NK-92 treated with Interleukin-12 subunit alpha and Interleukin-12 subunit beta, amount 100 ng/mL, for 24 hours (cell line): ENCODE measurements around the gene UCP2.

Experiments
- DNase-seq: peaks from one replicate; lab custom pipeline; 2025; lab: John Stamatoyannopoulos, UW

Gene UCP2

GRCh38 chr11:73982595-73982989 lies at the start of gene UCP2:
Gene UCP2, minus strand, starts transcription at chr11:73982843. Its CDS starts 4,465 bp downstream, at chr11:73978378.
- DNase-seq, result peak; percentile 85

GRCh38 chr11:74030723-74031676 lies 48.4 kb upstream of the UCP2 start:
- DNase-seq, result peak; percentile 9

GRCh38 chr11:74025467-74026166 lies 43.0 kb upstream of the UCP2 start:
- DNase-seq, result no peak

- DNase-seq, result peak; percentile 44
Measured at GRCh38 chr11:74024261-74025029, 41.8 kb upstream of the UCP2 start.

- DNase-seq, result no peak
Measured at GRCh38 chr11:74023276-74023675, 40.6 kb upstream of the UCP2 start.

GRCh38 chr11:74022546-74022945 lies 39.9 kb upstream of the UCP2 start:
- DNase-seq, result no peak

GRCh38 chr11:74021998-74022397 lies 39.4 kb upstream of the UCP2 start:
- no peak for DNase-seq

- no peak for DNase-seq
Measured at GRCh38 chr11:74020539-74020938, 37.9 kb upstream of the UCP2 start.

- peak; percentile 13 for DNase-seq
Measured at GRCh38 chr11:74019860-74020259, 37.2 kb upstream of the UCP2 start.

- DNase-seq, result no peak
Measured at GRCh38 chr11:74019104-74019738, 36.6 kb upstream of the UCP2 start.

GRCh38 chr11:74018331-74019005 lies 35.8 kb upstream of the UCP2 start:
- no peak for DNase-seq

GRCh38 chr11:74017631-74018030 lies 35.0 kb upstream of the UCP2 start:
- DNase-seq, result no peak

GRCh38 chr11:74015919-74016684 lies 33.5 kb upstream of the UCP2 start:
- DNase-seq, result no peak

- DNase-seq, result no peak
Measured at GRCh38 chr11:74014880-74015279, 32.2 kb upstream of the UCP2 start.

- no peak for DNase-seq
Measured at GRCh38 chr11:74013141-74013540, 30.5 kb upstream of the UCP2 start.

- DNase-seq, result no peak
Measured at GRCh38 chr11:74012074-74012809, 29.6 kb upstream of the UCP2 start.

GRCh38 chr11:74011360-74012073 lies 28.9 kb upstream of the UCP2 start:
- DNase-seq, result no peak

GRCh38 chr11:74010306-74011300 lies 28.0 kb upstream of the UCP2 start:
- DNase-seq, result no peak
